AG04449 (cell line): Measurements from ENCODE around the gene TADA2A.
"Not testable (repeated sequence)": the region's sequence is repeated elsewhere in the genome, so short reads cannot be mapped to it uniquely, and the experiment has no call there.

ENCODE experiments used
- CTCF ChIA-PET: fragments of 350-600 bp; formaldehyde crosslinking; extraction: SDS; loops from one replicate; lab custom pipeline; 2021; ENCODE audit warnings: antibody characterized with exemption; lab: Yijun Ruan, JAX
- POLR2A ChIA-PET: fragments of 400-600, 350-600 bp; formaldehyde crosslinking; extraction: SDS; loops from one replicate; lab custom pipeline; 2020; ENCODE audit warnings: antibody characterized with exemption, inconsistent platforms; lab: Yijun Ruan, JAX
- DNase-seq: peaks from one replicate; pipeline ENCODE4 v3.0.0-alpha.2; 2010; ENCODE audit warnings: low read depth, low spot score
- H3K4me3 ChIP-seq: 2 replicates; pipeline ENCODE4 v1.5.1; 2011; ENCODE audit warnings: low read depth, mild to moderate bottlenecking, control low read depth, low read length
- CTCF ChIP-seq: IDR thresholded peaks from one replicate; pipeline ENCODE4 v1.5.1; 2011; ENCODE audit warnings: mild to moderate bottlenecking, moderate library complexity, low read length, control low read depth, inconsistent platforms; ENCODE audit not compliant: insufficient read depth; ENCODE audit errors: missing control alignments

Gene TADA2A

GRCh38 chr17:37392024-37392590, 14.6 kb upstream of the TADA2A start:
- H3K4me3 ChIP-seq: peak overlapping the region; percentile 6
- ChIA-PET CTCF (interaction anchor here (0.9 to 12.0 kb wide), 2 partner anchors 9 to 17 kb away, joined by 3 to 189 read pairs; partner anchors contain the start of gene C17orf78), POLR2A (no interaction called here)
- peak; percentile 80 for DNase-seq
- no peak for TF ChIP-seq CTCF

- POLR2A ChIA-PET: no interaction called here
- H3K4me3 ChIP-seq: no peak overlapping the region
- TF ChIP-seq CTCF: no peak
- no peak for DNase-seq
- CTCF ChIA-PET: interaction anchor here (1.0 to 12.0 kb wide), 2 partner anchors 18 to 133 kb away, joined by 3 to 189 read pairs; partner anchors contain the start of gene C17orf78
Measured at GRCh38 chr17:37393352-37393751, 13.3 kb upstream of the TADA2A start.

- no peak overlapping the region for H3K4me3 ChIP-seq
- CTCF ChIA-PET: interaction anchor here (2.4 to 4.4 kb wide), 2 partner anchors 11 to 26 kb away, joined by 14 to 48 read pairs; no protein-coding TSS in a partner anchor
- TF ChIP-seq CTCF: no peak
- DNase-seq: no peak
- POLR2A ChIA-PET: no interaction called here
Measured at GRCh38 chr17:37399265-37399803, 7.4 kb upstream of the TADA2A start.

GRCh38 chr17:37400505-37400904, 6.2 kb upstream of the TADA2A start:
- H3K4me3 ChIP-seq: no peak overlapping the region
- no peak for DNase-seq
- TF ChIP-seq CTCF: no peak
- ChIA-PET CTCF (interaction anchor here (4.4 kb wide), 1 partner anchor 28 kb away, joined by 48 read pairs; no protein-coding TSS in a partner anchor), POLR2A (interaction anchor here (0.6 kb wide), 1 partner anchor 42 kb away, joined by 3 read pairs; no protein-coding TSS in a partner anchor)

- DNase-seq, POLR2A ChIA-PET: not testable (repeated sequence)
- CTCF ChIA-PET: interaction anchor here (0.9 to 1.1 kb wide), 3 partner anchors 9 to 33 kb away, joined by 4 to 5 read pairs (median 4); partner anchors contain the start of gene C17orf78
- peak overlapping the region; percentile 19 for H3K4me3 ChIP-seq
Measured at GRCh38 chr17:37405522-37405921, 1.2 kb upstream of the TADA2A start.

GRCh38 chr17:37405955-37406634, 591 bp upstream of the TADA2A start:
- CTCF ChIA-PET: no interaction called here
- H3K4me3 ChIP-seq: peak overlapping the region; percentile 87
- no peak for DNase-seq
- POLR2A ChIA-PET: no interaction called here
- no peak for TF ChIP-seq CTCF

GRCh38 chr17:37408145-37408479, 1.4 kb downstream of the TADA2A start:
- POLR2A ChIA-PET, DNase-seq, H3K4me3 ChIP-seq: not testable (repeated sequence)
- CTCF ChIA-PET: interaction anchor here (1.5 to 3.0 kb wide), 3 partner anchors 10 to 35 kb away, joined by 4 to 10 read pairs (median 7); no protein-coding TSS in a partner anchor
